ENCODE data around the gene DSN1. TPM values are rescaled to one million over a fixed set of nuclear protein-coding genes. Genes with fewer than 3 reads are reported as not detected.

Gene DSN1
- total RNA-seq, 1 donor from 2014 or later, result 48.2 TPM

DNA sequence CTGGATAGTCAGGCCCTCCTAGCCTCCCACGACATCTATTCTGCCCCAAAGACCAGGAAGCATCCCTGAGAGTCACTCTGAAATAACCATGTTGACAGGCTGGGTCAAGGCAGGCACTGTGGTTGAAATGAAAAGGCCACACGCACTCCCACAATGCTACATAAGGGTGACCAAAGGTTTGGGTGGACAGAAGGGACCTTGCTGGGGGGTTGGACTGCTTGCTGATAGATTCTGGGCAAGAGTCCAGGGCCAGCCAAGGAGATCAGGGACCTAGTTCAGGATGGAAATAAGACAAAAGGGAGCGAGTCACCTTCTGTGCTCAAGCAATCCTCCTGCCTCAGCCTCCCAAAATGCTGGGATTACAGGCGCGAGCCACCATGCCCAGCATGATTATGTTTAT, 32.5 kb upstream of the DSN1 start:
- Mint-ChIP-seq H3K9me3 (no peaks in the 10 kb centered on the region), H3K27ac (no peak overlapping the region), H3K4me3 (no peak overlapping the region), H3K27me3 (ENCODE audit: insufficient read depth, low read depth) (no peaks in the 10 kb centered on the region), H3K4me1 (no peaks in the 10 kb centered on the region), H3K36me3 (peaks cover 30% of the 10 kb centered on the region)
- DNase-seq (ENCODE audit: low spot score), result no peak
- Histone ChIP-seq H3K36me3 (no peaks in the 10 kb centered on the region), H3K9ac (no peak overlapping the region), H3K27ac (no peak overlapping the region), H2AFZ (replicated peaks) (no peak overlapping the region), H3K27me3 (no peaks in the 10 kb centered on the region), H3K4me2 (no peak overlapping the region), H3F3A (ENCODE audit: low read depth) (peaks cover 3% of the 10 kb centered on the region), H3K4me3 (no peak overlapping the region), H3K79me2 (ENCODE audit: low read depth) (no peaks in the 10 kb centered on the region), H4K20me1 (ENCODE audit: low read depth) (peaks cover 4% of the 10 kb centered on the region), H3K4me1 (no peaks in the 10 kb centered on the region), H3K9me3 (ENCODE audit: low read depth) (no peaks in the 10 kb centered on the region)
- no peak for TF ChIP-seq EZH2phosphoT487 (IDR thresholded peaks at IDR 0.05)
- TF ChIP-seq EZH2 (IDR thresholded peaks at IDR 0.05), result no peak
- TF ChIP-seq, protein P1, sequence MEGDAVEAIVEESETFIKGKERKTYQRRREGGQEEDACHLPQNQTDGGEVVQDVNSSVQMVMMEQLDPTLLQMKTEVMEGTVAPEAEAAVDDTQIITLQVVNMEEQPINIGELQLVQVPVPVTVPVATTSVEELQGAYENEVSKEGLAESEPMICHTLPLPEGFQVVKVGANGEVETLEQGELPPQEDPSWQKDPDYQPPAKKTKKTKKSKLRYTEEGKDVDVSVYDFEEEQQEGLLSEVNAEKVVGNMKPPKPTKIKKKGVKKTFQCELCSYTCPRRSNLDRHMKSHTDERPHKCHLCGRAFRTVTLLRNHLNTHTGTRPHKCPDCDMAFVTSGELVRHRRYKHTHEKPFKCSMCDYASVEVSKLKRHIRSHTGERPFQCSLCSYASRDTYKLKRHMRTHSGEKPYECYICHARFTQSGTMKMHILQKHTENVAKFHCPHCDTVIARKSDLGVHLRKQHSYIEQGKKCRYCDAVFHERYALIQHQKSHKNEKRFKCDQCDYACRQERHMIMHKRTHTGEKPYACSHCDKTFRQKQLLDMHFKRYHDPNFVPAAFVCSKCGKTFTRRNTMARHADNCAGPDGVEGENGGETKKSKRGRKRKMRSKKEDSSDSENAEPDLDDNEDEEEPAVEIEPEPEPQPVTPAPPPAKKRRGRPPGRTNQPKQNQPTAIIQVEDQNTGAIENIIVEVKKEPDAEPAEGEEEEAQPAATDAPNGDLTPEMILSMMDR (IDR thresholded peaks at IDR 0.05), result no peak

GRCh38 chr20:36805396-36805795, 31.8 kb upstream of the DSN1 start:
- no peaks in the 10 kb centered on the region for H3K9me3 ChIP-seq (ENCODE audit: low read depth)
- Mint-ChIP-seq H3K9me3 (no peaks in the 10 kb centered on the region), H3K4me3 (no peak overlapping the region), H3K4me1 (no peaks in the 10 kb centered on the region), H3K27me3 (ENCODE audit: insufficient read depth, low read depth) (no peaks in the 10 kb centered on the region), H3K36me3 (peaks cover 31% of the 10 kb centered on the region), H3K27ac (no peak overlapping the region)
- no peaks in the 10 kb centered on the region for H3K4me1 ChIP-seq
- no peaks in the 10 kb centered on the region for H3K27me3 ChIP-seq
- TF ChIP-seq, protein P1 (IDR thresholded peaks at IDR 0.05), result no peak
- TF ChIP-seq EZH2 (IDR thresholded peaks at IDR 0.05) (no peak), EZH2phosphoT487 (IDR thresholded peaks at IDR 0.05) (no peak)
- DNase-seq (ENCODE audit: low spot score), result no peak
- no peak overlapping the region for H3K9ac ChIP-seq
- no peak overlapping the region for H3K4me2 ChIP-seq
- no peak overlapping the region for H3K27ac ChIP-seq
- H3K36me3 ChIP-seq, result no peaks in the 10 kb centered on the region
- no peaks in the 10 kb centered on the region for H3K79me2 ChIP-seq (ENCODE audit: low read depth)
- H2AFZ ChIP-seq (replicated peaks), result no peak overlapping the region
- peaks cover 3% of the 10 kb centered on the region for H3F3A ChIP-seq (ENCODE audit: low read depth)
- peaks cover 4% of the 10 kb centered on the region for H4K20me1 ChIP-seq (ENCODE audit: low read depth)
- H3K4me3 ChIP-seq, result no peak overlapping the region

GRCh38 chr20:36804425-36804824, 30.9 kb upstream of the DSN1 start:
- H3K9ac ChIP-seq, result no peak overlapping the region
- peaks cover 3% of the 10 kb centered on the region for H3F3A ChIP-seq (ENCODE audit: low read depth)
- H3K36me3 Mint-ChIP-seq, result peaks cover 31% of the 10 kb centered on the region
- no peak overlapping the region for H3K27ac Mint-ChIP-seq
- no peak overlapping the region for H2AFZ ChIP-seq (replicated peaks)
- no peak for DNase-seq (ENCODE audit: low spot score)
- no peaks in the 10 kb centered on the region for H3K4me1 ChIP-seq
- H3K4me2 ChIP-seq, result no peak overlapping the region
- H3K27ac ChIP-seq, result no peak overlapping the region
- no peaks in the 10 kb centered on the region for H3K9me3 Mint-ChIP-seq
- H3K4me3 Mint-ChIP-seq, result no peak overlapping the region
- no peaks in the 10 kb centered on the region for H3K9me3 ChIP-seq (ENCODE audit: low read depth)
- TF ChIP-seq EZH2 (IDR thresholded peaks at IDR 0.05), result no peak
- no peak for TF ChIP-seq EZH2phosphoT487 (IDR thresholded peaks at IDR 0.05)
- TF ChIP-seq, protein P1 (IDR thresholded peaks at IDR 0.05), result no peak
- H3K27me3 ChIP-seq, result no peaks in the 10 kb centered on the region
- H3K36me3 ChIP-seq, result no peaks in the 10 kb centered on the region
- no peaks in the 10 kb centered on the region for H3K4me1 Mint-ChIP-seq
- no peaks in the 10 kb centered on the region for H3K27me3 Mint-ChIP-seq (ENCODE audit: insufficient read depth, low read depth)
- H3K79me2 ChIP-seq (ENCODE audit: low read depth), result no peaks in the 10 kb centered on the region
- peaks cover 4% of the 10 kb centered on the region for H4K20me1 ChIP-seq (ENCODE audit: low read depth)
- no peak overlapping the region for H3K4me3 ChIP-seq
